Caki2 (cell line): Measurements from ENCODE around the gene AKR1B1. TPM values are rescaled to one million over a fixed set of nuclear protein-coding genes. Genes with fewer than 3 reads are reported as not detected.
A peak's percentile ranks its signal among the peaks of the same experiment; 100 is the strongest.

Experiments used
- DNase-seq: peaks from one replicate; pipeline ENCODE4 v3.0.0-alpha.2; 2015; ENCODE audit warnings: low read depth
- in situ Hi-C: cut with HindIII; loops from 2 replicates; pipeline ENCODE4 v1.10.0; 2016; ENCODE audit warnings: low sequenced_read_pairs, low pct_unique_long_range_greater_than_20kb, mixed read lengths
- total RNA-seq: library from RNA; depleted of rRNA; stranded (reverse); fragments of >200 nt; shearing (Covaris generic); gene quantifications from 2 replicates; pipeline ENCODE4 v1.2.3, GENCODE V29; 2014; ENCODE audit warnings: low replicate concordance

AKR1B1 gene
- total RNA-seq, 1 experiment from 2014 or later, result 2,713 TPM

GRCh38 chr7:134432296-134433152 lies 26.4 kb downstream of the AKR1B1 start:
- in situ Hi-C loops, result no loop called here
- DNase-seq, result peak; percentile 95

- DNase-seq, result no peak
- in situ Hi-C loops, result no loop called here
These were observed 27.1 kb downstream of the AKR1B1 start for GRCh38 chr7:134431815-134432214.

- DNase-seq, result no peak
- in situ Hi-C loops, result no loop called here
These were observed 29.4 kb downstream of the AKR1B1 start for GRCh38 chr7:134429481-134429880.

- no peak for DNase-seq
- in situ Hi-C loops, result no loop called here
These were observed 30.0 kb downstream of the AKR1B1 start for GRCh38 chr7:134428942-134429341.

GRCh38 chr7:134427896-134428295 lies 31.0 kb downstream of the AKR1B1 start:
- in situ Hi-C loops, result no loop called here

GRCh38 chr7:134425777-134426176 lies 33.1 kb downstream of the AKR1B1 start:
- DNase-seq, result no peak
- in situ Hi-C loops, result no loop called here

More at GRCh38 chr7:134427896-134428295, 31.0 kb downstream of the AKR1B1 start:
- DNase-seq, result no peak

- in situ Hi-C loops, result no loop called here
- DNase-seq, result no peak
These were observed 36.3 kb downstream of the AKR1B1 start for GRCh38 chr7:134422638-134423037.

GRCh38 chr7:134422008-134422407 lies 36.9 kb downstream of the AKR1B1 start:
- in situ Hi-C loops, result no loop called here
- peak; percentile 33 for DNase-seq

GRCh38 chr7:134420424-134421125 lies 38.3 kb downstream of the AKR1B1 start:
- DNase-seq, result peak; percentile 35
- in situ Hi-C loops, result no loop called here

- no peak for DNase-seq
- in situ Hi-C loops, result no loop called here
These were observed 39.0 kb downstream of the AKR1B1 start for GRCh38 chr7:134419875-134420274.

GRCh38 chr7:134419085-134419484 lies 39.8 kb downstream of the AKR1B1 start:
- in situ Hi-C loops, result no loop called here
- no peak for DNase-seq

- DNase-seq, result no peak
- in situ Hi-C loops, result no loop called here
These were observed 43.2 kb downstream of the AKR1B1 start for GRCh38 chr7:134415700-134416099.

- no peak for DNase-seq
- in situ Hi-C loops, result no loop called here
These were observed 44.8 kb downstream of the AKR1B1 start for GRCh38 chr7:134414109-134414508.

GRCh38 chr7:134407311-134407710 lies 51.6 kb downstream of the AKR1B1 start:
- no peak for DNase-seq
- in situ Hi-C loops, result no loop called here

- no peak for DNase-seq
- in situ Hi-C loops, result no loop called here
These were observed 52.5 kb downstream of the AKR1B1 start for GRCh38 chr7:134406431-134406830.

- in situ Hi-C loops, result no loop called here
- DNase-seq, result no peak
These were observed 53.6 kb downstream of the AKR1B1 start for GRCh38 chr7:134405299-134405698.

GRCh38 chr7:134403062-134403461 lies 55.8 kb downstream of the AKR1B1 start:
- no peak for DNase-seq
- in situ Hi-C loops, result no loop called here

- no peak for DNase-seq
- in situ Hi-C loops, result no loop called here
These were observed 58.0 kb downstream of the AKR1B1 start for GRCh38 chr7:134400859-134401258.

GRCh38 chr7:134396031-134396430 lies 62.9 kb downstream of the AKR1B1 start:
- DNase-seq, result no peak
- in situ Hi-C loops, result no loop called here
